A549 (cell line): ENCODE measurements around the gene TWF1. TPM values are rescaled to one million over a fixed set of nuclear protein-coding genes. Genes with fewer than 3 reads are reported as not detected.

Experiments used
- ATAC-seq, 2 experiments: fragments of 200-7000 bp in 1 of 2; fragments of >200 bp in 1 of 2; cut with Nextera tagmentation in 1 of 2; cut with Tn5 transposase in 1 of 2; 3 replicates each; pipeline versions ENCODE4 v1.8.0 to v1.9.1; 2018 to 2020; ENCODE audit warnings: mild to moderate bottlenecking in 1 of 2, moderate library complexity in 1 of 2
- CTCF ChIA-PET: fragments of 300-600 bp; sonication (Branson Sonifier 250); formaldehyde crosslinking; extraction: SDS; loops from one replicate; lab custom pipeline; 2021; ENCODE audit warnings: antibody characterized with exemption, inconsistent platforms; lab: Yijun Ruan, JAX
- POLR2A ChIA-PET: fragments of 350-600 bp; formaldehyde crosslinking; extraction: SDS; loops from one replicate; lab custom pipeline; 2021; ENCODE audit warnings: antibody characterized with exemption, inconsistent platforms; lab: Yijun Ruan, JAX
- DNase-seq, 2 experiments: peaks; one replicate each; pipeline versions ENCODE4 v3.0.0 to v3.0.0-alpha.2; 2011 to 2016; ENCODE audit warnings: low read depth in 1 of 2, low spot score in 1 of 2
- FAIRE-seq: peaks from 2 replicates; lab custom pipeline; 2011; peaks lifted over from hg19 to GRCh38; lab: Jason Lieb, UNC
- H3K27ac ChIP-seq, 2 experiments: fragments of >200 bp; sonication (Bioruptor Twin); formaldehyde crosslinking; 3 replicates each; pipeline ENCODE4 v1.5.1; 2016 to 2017
- H3K4me1 ChIP-seq: fragments of >200 bp; sonication (Bioruptor Twin); formaldehyde crosslinking; 3 replicates; pipeline ENCODE4 v1.6.1; 2016
- H3K4me2 ChIP-seq: fragments of >200 bp; sonication (Bioruptor Twin); formaldehyde crosslinking; 3 replicates; pipeline ENCODE4 v1.6.1; 2016
- H3K4me3 ChIP-seq: fragments of >200 bp; sonication (Bioruptor Twin); formaldehyde crosslinking; 3 replicates; pipeline ENCODE4 v1.5.1; 2016
- H3K9me3 ChIP-seq: fragments of >200 bp; sonication (Bioruptor Twin); formaldehyde crosslinking; 3 replicates; pipeline ENCODE4 v1.6.1; 2016
- BCL3 ChIP-seq: fragments of >200 bp; sonication (Bioruptor Twin); formaldehyde crosslinking; IDR thresholded peaks from 3 replicates; pipeline ENCODE4 v1.6.1; 2016
- BHLHE40 ChIP-seq: IDR thresholded peaks from 2 replicates; pipeline ENCODE4 v1.6.1; 2012; ENCODE audit warnings: low read depth, low read length, inconsistent platforms
- CBX8 ChIP-seq: fragments of 200-600 bp; sonication (generic); IDR thresholded peaks from 2 replicates; pipeline ENCODE4 v1.6.1; 2016
- CHD2 ChIP-seq: fragments of 150-350 bp; IDR thresholded peaks from 2 replicates; pipeline ENCODE4 v1.6.1; 2014; ENCODE audit warnings: low read length; ENCODE audit not compliant: partially characterized antibody
- ELK1 ChIP-seq: fragments of 150-350 bp; IDR thresholded peaks from 2 replicates; pipeline ENCODE4 v1.6.1; 2014; ENCODE audit warnings: low read depth, mild to moderate bottlenecking, low read length
- FOSB ChIP-seq: fragments of 250-450 bp; sonication (Bioruptor Pico); IDR thresholded peaks from 2 replicates; pipeline ENCODE4 v1.5.0; 2020; ENCODE audit warnings: mild to moderate bottlenecking, moderate library complexity
- FOSL2 ChIP-seq, 2 experiments: fragments of 450-650 bp in 1 of 2; fragments of >200 bp in 1 of 2; sonication (Bioruptor Twin) in 1 of 2; formaldehyde crosslinking; IDR thresholded peaks; 2 replicates each; pipeline versions ENCODE4 v1.5.0 to v1.6.1; 2016 to 2020; ENCODE audit warnings: mild to moderate bottlenecking in 1 of 2, moderate library complexity in 1 of 2
- FOXS1 ChIP-seq: fragments of 250-450 bp; sonication (Bioruptor Pico); IDR thresholded peaks from 2 replicates; pipeline ENCODE4 v1.5.0; 2020; ENCODE audit warnings: mild to moderate bottlenecking, moderate library complexity
- HEYL ChIP-seq: fragments of 250-450 bp; sonication (Bioruptor Pico); IDR thresholded peaks from 2 replicates; pipeline ENCODE4 v1.8.0; 2021; ENCODE audit warnings: mild to moderate bottlenecking, moderate library complexity
- HMGXB4 ChIP-seq: fragments of 250-450 bp; sonication (Bioruptor Pico); IDR thresholded peaks from 2 replicates; pipeline ENCODE4 v1.5.0; 2021; ENCODE audit warnings: mild to moderate bottlenecking, moderate library complexity, borderline replicate concordance
- MYC ChIP-seq: IDR thresholded peaks from 2 replicates; pipeline ENCODE4 v1.6.1; 2012; ENCODE audit warnings: mild to moderate bottlenecking, inconsistent platforms, low read length, improper control_type of control experiment, borderline replicate concordance
- NFE2L2 ChIP-seq: fragments of 150-350 bp; conservative IDR thresholded peaks from 2 replicates; pipeline ENCODE4 v1.6.1; 2014; ENCODE audit warnings: low read length
- NPAS2 ChIP-seq: fragments of 250-450 bp; sonication (Bioruptor Pico); IDR thresholded peaks from 2 replicates; pipeline ENCODE4 v1.8.0; 2022; ENCODE audit warnings: mild to moderate bottlenecking, moderate library complexity, borderline replicate concordance
- NR3C1 ChIP-seq: fragments of >200 bp; sonication (Bioruptor Twin); formaldehyde crosslinking; IDR thresholded peaks from 3 replicates; pipeline ENCODE4 v1.6.1; 2017
- PBX3 ChIP-seq: IDR thresholded peaks from 2 replicates; pipeline ENCODE4 v1.6.1; 2012
- PHF8 ChIP-seq: fragments of 200-600 bp; sonication (generic); IDR thresholded peaks from 2 replicates; pipeline ENCODE4 v1.6.1; 2016; ENCODE audit warnings: low read depth, mild to moderate bottlenecking, antibody characterized with exemption, moderate library complexity, borderline replicate concordance
- POLR2A ChIP-seq: IDR thresholded peaks from 2 replicates; pipeline ENCODE4 v1.6.1; 2012; ENCODE audit warnings: mild to moderate bottlenecking, low read length
- POLR2AphosphoS2 ChIP-seq: conservative IDR thresholded peaks from 2 replicates; pipeline ENCODE4 v1.6.1; 2012; ENCODE audit warnings: low read length, improper control_type of control experiment, inconsistent platforms
- RARB ChIP-seq: fragments of 250-450 bp; sonication (Bioruptor Pico); IDR thresholded peaks from 2 replicates; pipeline ENCODE4 v1.8.0; 2021; ENCODE audit warnings: mild to moderate bottlenecking, moderate library complexity
- RFX5 ChIP-seq: fragments of 450-650 bp; IDR thresholded peaks from 2 replicates; pipeline ENCODE4 v1.7.1; 2014; ENCODE audit warnings: antibody characterized with exemption, mild to moderate bottlenecking, moderate library complexity
- SMC3 ChIP-seq: fragments of >200 bp; sonication (Bioruptor Twin); formaldehyde crosslinking; IDR thresholded peaks from 3 replicates; pipeline ENCODE4 v1.6.1; 2018; ENCODE audit warnings: inconsistent platforms
- SREBF2 ChIP-seq: fragments of 450-650 bp; IDR thresholded peaks from 2 replicates; pipeline ENCODE4 v1.6.1; 2014; ENCODE audit warnings: mild to moderate bottlenecking, moderate library complexity
- TFCP2L1 ChIP-seq: fragments of 250-450 bp; sonication (Bioruptor Pico); IDR thresholded peaks from 2 replicates; pipeline ENCODE4 v1.5.0; 2021; ENCODE audit warnings: mild to moderate bottlenecking
- TP53 ChIP-seq: fragments of 250-450 bp; sonication (Bioruptor Pico); IDR thresholded peaks from 2 replicates; pipeline ENCODE4 v1.5.0; 2021; ENCODE audit warnings: mild to moderate bottlenecking, moderate library complexity
- ZNF302 ChIP-seq: fragments of 250-450 bp; sonication (Bioruptor Pico); IDR thresholded peaks from 2 replicates; pipeline ENCODE4 v1.9.0; 2021; ENCODE audit warnings: inconsistent platforms, mild to moderate bottlenecking, moderate library complexity
- ZSCAN20 ChIP-seq: fragments of 250-450 bp; sonication (Bioruptor Pico); IDR thresholded peaks from 2 replicates; pipeline ENCODE4 v1.8.0; 2022; ENCODE audit warnings: mild to moderate bottlenecking, moderate library complexity
- WGBS: methylation state at CpG from one replicate; pipeline ENCODE4 v1.1.6; 2017; ENCODE audit errors: missing lambda C conversion rate; 5-methylcytosine and 5-hydroxymethylcytosine counted together
- polyA plus RNA-seq, 4 experiments: library from polyadenylated mRNA; depleted of rRNA in 3 of 4; stranded (reverse); fragments of >200 nt; fragmentation: RNase III in 1 of 4; extraction: RNeasy Plus Mini Kit Qiagen cat#74134 plus additional on column Dnase treatment in 1 of 4; gene quantifications; 2 replicates in 3 of 4; 3 replicates in 1 of 4; pipeline ENCODE4 v1.2.3, GENCODE V29; 2011 to 2017

Gene TWF1
- polyA plus RNA-seq, 2 of the 4 experiments (the other 2 are of a cell fraction) = 83.1 to 173 TPM

GRCh38 chr12:43826681-43827080 is 20.6 kb upstream of the TWF1 start:
- Histone ChIP-seq H3K27ac (no peak overlapping the region), H3K4me1 (no peaks in the 10 kb centered on the region), H3K4me2 (no peak overlapping the region), H3K4me3 (no peak overlapping the region), H3K9me3 (no peaks in the 10 kb centered on the region)
- WGBS = 45% methylated on average over 3 of the region's 3 CpGs
- TF ChIP-seq HMGXB4 = no peak
- TF ChIP-seq BHLHE40 = no peak
- no peak for TF ChIP-seq SREBF2
- no peak for TF ChIP-seq POLR2A
- TF ChIP-seq CBX8 = no peak
- TF ChIP-seq BCL3 = no peak
- TF ChIP-seq NFE2L2 = no peak
- no peak for TF ChIP-seq NR3C1
- TF ChIP-seq PHF8 = no peak
- no peak for TF ChIP-seq POLR2AphosphoS2
- TF ChIP-seq ZNF302 = no peak
- no peak for TF ChIP-seq FOSB (CRISPR knock-in tag)
- TF ChIP-seq FOXS1 (CRISPR knock-in tag) = no peak
- no peak for TF ChIP-seq MYC
- ChIA-PET POLR2A (interaction anchor here (0.9 kb wide), 1 partner anchor 21 kb away, joined by 5 read pairs; the partner anchor contains the start of gene TWF1), CTCF (interaction anchor here (0.6 kb wide), 1 partner anchor 1114 kb away, joined by 3 read pairs; no protein-coding TSS in a partner anchor)
- ATAC-seq (no peak), FAIRE-seq (no peak), DNase-seq (no peak)

GRCh38 chr12:43824207-43824775 is 18.2 kb upstream of the TWF1 start:
- H3K9me3 ChIP-seq = no peaks in the 10 kb centered on the region
- no peak overlapping the region for H3K4me2 ChIP-seq
- ChIA-PET CTCF (interaction anchor here (0.7 to 1.6 kb wide), 4 partner anchors 9 to 1670 kb away, joined by 3 to 6 read pairs (median 4); no protein-coding TSS in a partner anchor), POLR2A (interaction anchor here (1.7 kb wide), 1 partner anchor 18 kb away, joined by 6 read pairs; the partner anchor contains the start of gene TWF1)
- FAIRE-seq (no peak), ATAC-seq (no peak), DNase-seq (no peak)
- no peak overlapping the region for H3K27ac ChIP-seq
- H3K4me3 ChIP-seq = no peak overlapping the region
- H3K4me1 ChIP-seq = no peaks in the 10 kb centered on the region
- 71% methylated on average over 8 of the region's 8 CpGs for WGBS
- no peak for TF ChIP-seq HEYL (CRISPR knock-in tag)
- no peak for TF ChIP-seq RARB (CRISPR knock-in tag)
- TF ChIP-seq RFX5 = no peak
- TF ChIP-seq CHD2 = no peak
- TF ChIP-seq ELK1 = no peak

- no peak overlapping the region for H3K4me3 ChIP-seq
- TF ChIP-seq ELK1 (no peak), TP53 (CRISPR knock-in tag) (no peak), SMC3 (no peak), ZSCAN20 (CRISPR knock-in tag) (no peak), FOSL2 (IDR thresholded peaks at IDR 0.05) (no peak), FOSL2 (CRISPR knock-in tag; IDR thresholded peaks at IDR 0.05) (no peak), NPAS2 (no peak), TFCP2L1 (no peak), MYC (no peak), PBX3 (no peak)
- ChIA-PET CTCF (interaction anchor here (0.8 to 1.1 kb wide), 2 partner anchors 34 to 67 kb away, joined by 3 read pairs; no protein-coding TSS in a partner anchor), POLR2A (interaction anchor here (2.4 kb wide), 1 partner anchor 10 kb away, joined by 14 read pairs; the partner anchor contains the start of gene TWF1)
- H3K4me2 ChIP-seq = no peak overlapping the region
- no peak overlapping the region for H3K27ac ChIP-seq
- no peaks in the 10 kb centered on the region for H3K4me1 ChIP-seq
- 37% methylated on average over 3 of the region's 3 CpGs for WGBS
- ATAC-seq (no peak), FAIRE-seq (no peak), DNase-seq (no peak)
- no peaks in the 10 kb centered on the region for H3K9me3 ChIP-seq
These were observed 10.1 kb upstream of the TWF1 start for GRCh38 chr12:43816168-43816567.
